HG03354 (cell line): ENCODE results near the gene LSS.

ENCODE experiments used
- ATAC-seq: cut with Tn5 transposase; IDR thresholded peaks from one replicate; pipeline ENCODE4 v1.9.1; 2021; ENCODE audit warnings: mild to moderate bottlenecking; ENCODE audit not compliant: unreplicated experiment, poor library complexity, severe bottlenecking

The LSS gene

GRCh38 chr21:46159390-46159789, 69.2 kb downstream of the LSS start:
- ATAC-seq = no peak

- ATAC-seq = no peak
These were observed 69.8 kb downstream of the LSS start for GRCh38 chr21:46158666-46159300.

DNA sequence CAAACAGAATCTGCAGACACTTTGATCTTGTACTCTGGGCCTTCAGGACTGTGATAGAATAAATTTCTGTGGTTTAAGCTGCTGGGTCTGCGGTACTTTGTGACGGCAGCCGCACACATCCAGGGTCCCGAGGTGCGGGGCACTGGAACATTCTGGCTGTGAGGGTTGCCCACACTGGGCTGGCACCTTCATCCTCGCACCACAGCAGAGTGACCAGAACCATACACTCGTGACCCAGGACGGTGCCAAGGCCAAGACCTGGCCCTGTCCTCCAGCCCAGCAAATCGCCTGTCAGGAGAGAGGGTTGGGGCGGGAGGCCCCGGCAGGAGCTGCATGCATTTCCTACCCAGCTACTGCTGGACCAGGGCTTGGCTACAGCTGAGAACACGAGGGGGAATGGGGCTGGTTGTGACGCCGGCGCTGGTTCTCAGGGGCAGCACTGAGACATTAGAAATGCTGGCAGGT, 70.6 kb downstream of the LSS start:
- no peak for ATAC-seq

- ATAC-seq = no peak
These were observed 71.1 kb downstream of the LSS start for GRCh38 chr21:46157396-46157986.

GRCh38 chr21:46156678-46157077, 71.9 kb downstream of the LSS start:
- ATAC-seq = no peak

DNA sequence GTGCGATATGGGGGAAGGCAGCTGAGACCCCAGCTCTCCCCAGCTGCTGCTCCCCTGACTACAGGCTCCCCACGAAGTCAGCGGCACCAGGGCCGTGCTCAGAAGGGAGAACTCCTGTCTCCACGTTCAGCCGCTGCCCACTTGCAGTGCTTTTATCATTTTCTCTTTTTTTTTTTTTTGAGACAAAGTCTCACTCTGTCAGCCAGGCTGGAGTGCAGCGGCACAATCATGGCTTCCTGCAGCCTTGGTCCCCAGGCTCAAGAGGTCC, 72.3 kb downstream of the LSS start:
- no peak for ATAC-seq

DNA sequence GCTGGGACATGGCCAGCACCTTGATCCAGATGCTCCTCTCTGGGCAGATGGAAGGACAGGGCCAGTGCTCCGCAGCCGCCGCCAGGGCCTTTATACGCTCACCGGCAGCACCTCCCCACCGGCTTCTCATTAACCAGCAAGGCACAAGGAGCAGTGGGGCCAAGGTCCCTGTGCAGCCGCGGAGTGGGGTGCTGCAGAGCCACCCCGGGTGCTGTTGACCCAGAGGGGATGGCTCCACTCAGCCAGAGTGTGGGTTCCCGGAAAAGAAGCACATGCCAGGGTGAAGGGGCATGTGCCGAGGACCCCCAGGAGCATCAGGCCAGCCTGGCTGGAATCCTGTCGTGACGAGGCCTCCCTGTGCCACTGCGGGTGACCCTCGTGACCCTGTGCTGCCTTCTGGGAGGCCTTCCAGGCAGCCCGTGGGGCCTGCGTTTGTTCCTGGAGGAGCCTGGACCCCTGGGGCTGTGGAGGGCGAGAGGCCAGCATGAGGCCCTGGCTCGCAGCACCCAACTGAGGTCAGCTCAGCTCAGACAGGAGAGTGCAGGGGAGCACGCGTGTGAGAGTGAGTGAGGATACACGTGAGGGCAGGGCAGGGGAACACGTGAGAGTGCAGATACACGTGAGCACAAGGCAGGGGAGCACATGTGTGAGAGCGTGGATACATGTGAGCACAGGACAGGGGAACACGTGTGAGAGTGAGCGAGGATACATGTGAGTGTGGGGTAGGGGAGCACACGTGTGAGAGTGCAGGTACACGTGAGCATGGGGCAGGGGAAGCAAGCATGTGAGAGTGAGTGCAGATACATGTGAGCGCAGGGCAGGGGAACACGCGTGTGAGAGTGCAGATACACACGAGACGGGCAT, 72.8 kb downstream of the LSS start, which contains the start of gene FTCD:
Gene FTCD, minus strand, starts transcription at position 66 of the 864 bp plus-strand sequence. Its CDS starts 56 bp downstream, at position 10.
- ATAC-seq = no peak

DNA sequence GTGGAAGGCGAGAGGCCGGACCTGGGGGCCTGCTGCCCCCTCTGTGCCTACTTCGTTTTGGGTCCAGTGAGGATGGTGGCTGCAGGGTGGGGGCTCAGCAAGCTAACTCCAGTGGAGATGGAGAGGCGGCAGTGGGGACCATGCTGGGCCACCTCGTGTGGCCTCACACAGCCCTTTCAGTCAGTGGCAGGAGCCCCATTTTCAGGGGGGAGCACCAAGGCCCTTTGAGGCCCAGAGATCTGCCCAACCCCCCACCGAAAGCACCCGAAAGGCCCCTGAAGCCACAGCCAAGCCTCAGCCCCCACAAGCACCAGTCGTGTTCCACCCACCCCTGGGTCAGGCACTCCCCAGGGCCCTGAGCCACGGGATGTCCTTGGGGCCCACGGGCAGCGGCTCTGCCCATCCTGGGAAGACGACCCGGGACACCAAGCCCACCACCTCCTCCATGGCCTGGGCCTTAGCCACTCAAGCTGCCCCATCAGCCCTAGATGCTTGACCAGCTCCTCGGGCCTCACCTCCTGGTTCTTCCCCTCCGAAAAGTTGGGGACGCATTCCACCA, 73.5 kb downstream of the LSS start:
- ATAC-seq = no peak

DNA sequence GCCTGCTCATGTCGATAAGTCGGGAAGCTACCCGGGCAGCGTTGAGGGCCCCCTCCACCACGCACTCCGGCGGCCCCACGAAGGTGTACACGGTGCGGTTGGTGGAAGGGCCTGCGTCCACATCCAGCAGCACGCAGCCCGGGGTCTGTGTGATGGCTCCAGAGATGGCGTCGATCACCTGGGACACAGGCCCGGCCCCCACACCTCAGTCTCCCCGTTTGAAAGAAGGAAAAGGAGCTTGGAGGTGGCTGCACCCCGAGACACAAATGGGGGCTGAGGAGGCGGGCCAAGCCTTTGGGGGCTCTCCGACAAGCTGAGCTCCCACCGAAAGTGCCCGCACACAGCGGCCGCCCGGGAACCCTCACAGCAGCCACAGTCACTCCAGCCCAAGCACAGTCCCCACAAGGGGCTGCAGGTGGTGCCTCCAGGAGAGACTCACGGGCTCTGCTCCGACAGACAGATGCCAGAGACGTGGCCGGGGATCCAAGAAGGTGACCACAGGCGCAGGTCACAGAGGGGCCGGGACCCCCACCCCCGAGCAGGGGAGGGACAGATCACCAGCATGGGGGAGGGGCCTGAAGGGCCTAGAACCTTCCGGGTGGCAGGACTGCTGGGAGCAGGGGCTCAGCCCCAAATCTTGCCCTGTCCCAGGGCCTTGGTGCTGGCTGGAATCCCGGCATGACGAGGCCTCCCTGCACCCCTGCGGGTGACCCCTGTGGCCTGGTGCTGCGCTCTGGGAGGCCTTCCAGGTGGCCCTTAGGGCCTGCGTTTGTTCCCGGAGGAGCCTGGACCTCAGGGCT, 74.2 kb downstream of the LSS start:
- no peak for ATAC-seq

GRCh38 chr21:46153247-46154154, 75.1 kb downstream of the LSS start:
- no peak for ATAC-seq

- no peak for ATAC-seq
These were observed 75.7 kb downstream of the LSS start for GRCh38 chr21:46152927-46153246.

- no peak for ATAC-seq
These were observed 76.3 kb downstream of the LSS start for GRCh38 chr21:46151989-46152926.

DNA sequence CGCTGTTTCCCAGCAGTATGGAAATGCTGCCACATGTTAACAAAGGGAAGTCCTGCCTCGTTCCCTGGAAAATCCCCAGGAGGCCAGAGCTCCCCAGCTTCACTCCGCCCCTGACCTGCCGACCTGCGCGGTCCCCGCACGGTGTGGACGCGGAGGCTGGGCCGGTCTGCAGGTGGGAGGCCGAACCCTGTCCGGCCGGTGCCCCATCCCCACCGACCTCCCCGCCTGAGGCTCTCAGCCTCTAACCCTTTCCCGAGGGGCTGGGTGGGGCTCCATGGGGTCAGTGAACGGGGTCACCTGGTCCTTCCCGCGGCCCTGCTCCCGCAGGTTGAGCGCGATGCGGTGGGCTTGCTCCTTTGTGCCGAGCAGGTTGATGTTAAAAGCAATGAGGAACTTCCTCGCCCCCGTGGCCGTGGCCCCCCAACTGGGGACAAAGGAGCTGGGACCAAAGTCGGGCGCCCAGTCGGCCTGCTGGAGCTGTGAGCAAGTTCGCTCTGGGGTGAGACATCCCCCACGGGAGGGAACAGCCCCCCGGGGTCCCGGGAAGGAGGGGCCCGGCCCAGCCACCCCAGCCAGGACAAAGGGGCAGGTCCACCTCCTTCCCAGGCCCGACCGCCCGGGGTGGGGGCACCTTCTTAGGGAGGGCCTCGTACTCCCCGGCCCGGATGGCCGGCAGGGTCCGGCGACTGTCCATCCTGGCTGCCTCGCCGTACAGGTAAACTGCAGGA, 77.1 kb downstream of the LSS start:
- no peak for ATAC-seq

DNA sequence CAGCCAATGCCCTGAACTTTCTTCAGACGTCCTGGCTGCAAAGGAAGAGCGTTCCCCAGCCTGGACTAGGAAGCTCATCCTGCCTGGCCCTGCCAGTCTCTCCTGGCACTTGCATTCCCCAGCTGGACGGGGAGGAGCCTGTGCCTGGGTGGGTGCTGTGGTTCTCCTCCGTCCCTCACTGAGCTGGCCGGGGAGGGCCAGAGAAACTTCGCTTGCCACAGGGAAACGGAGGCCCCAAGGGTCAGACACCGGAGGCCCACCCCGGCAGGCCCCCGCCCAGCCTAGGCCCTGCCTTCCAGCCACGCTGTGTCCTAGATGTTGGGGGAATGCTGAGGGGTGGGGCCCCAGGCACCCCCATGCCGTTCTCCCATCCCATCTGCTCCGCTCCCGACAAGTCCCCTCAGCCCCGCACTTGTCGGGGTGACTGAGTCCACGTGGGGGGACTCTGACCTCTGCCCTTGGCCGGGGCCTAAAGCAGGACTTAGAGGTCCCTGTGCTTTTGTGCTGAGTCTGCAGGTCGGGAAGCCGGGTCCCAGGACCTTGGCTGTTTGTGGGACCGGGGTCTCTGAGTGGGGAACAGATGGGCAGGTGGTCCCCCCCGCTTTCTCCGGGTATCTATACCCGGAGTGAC, 78.0 kb downstream of the LSS start:
- no peak for ATAC-seq

GRCh38 chr21:46150073-46150472, 78.5 kb downstream of the LSS start:
- ATAC-seq = no peak

DNA sequence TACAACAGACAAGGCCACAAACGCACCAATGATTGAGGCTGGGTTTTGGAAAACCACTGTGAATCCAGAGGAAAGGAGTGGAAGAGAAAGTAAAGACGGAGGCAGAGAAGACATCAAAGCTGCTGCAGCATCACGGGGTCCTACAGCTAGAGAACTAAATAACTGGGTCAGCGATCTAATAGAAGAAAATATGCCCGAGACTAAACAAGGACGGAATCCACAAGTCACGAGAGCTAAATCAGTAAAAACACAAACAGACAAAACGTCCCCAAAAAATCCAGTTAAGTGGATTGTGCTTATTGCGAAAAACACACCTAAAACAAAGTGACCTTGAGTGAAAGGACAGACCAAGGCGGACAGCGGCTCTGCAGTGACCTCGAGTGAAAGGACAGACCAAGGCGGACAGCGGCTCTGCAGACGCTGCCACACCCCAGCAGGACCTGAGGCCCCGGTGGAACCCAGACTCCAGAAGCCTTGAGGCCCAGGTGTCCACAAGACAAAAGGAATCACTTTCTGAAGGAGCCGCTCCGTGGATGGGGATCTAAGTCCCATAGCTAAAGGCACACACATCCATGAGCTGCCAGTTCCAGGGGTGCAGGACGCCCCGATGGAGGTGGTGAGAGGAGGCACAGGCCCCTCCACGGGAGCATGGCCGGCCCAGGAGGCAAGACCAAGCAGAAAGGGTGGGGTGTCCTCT, 79.2 kb downstream of the LSS start:
- ATAC-seq = no peak
